Transverse colon (tissue), 4 donors: ENCODE results near the gene CRYGS. TPM values are rescaled to one million over a fixed set of nuclear protein-coding genes. Genes with fewer than 3 reads are reported as not detected.
"Not testable (repeated sequence)": the region's sequence is repeated elsewhere in the genome, so short reads cannot be mapped to it uniquely, and the experiment has no call there.

ENCODE experiments used
- DNase-seq: peaks from one replicate; pipeline ENCODE4 v3.0.0-alpha.2; 2019
- H3K27ac ChIP-seq, 4 donors: fragments of 200-600 bp; sonication (generic); 2 replicates each; pipeline ENCODE4 v1.5.1; 2016 to 2018; ENCODE audit warnings: inconsistent platforms in 4 of 4
- H3K27me3 ChIP-seq: fragments of 200-600 bp; sonication (generic); 2 replicates; pipeline ENCODE4 v1.5.1; 2017; ENCODE audit warnings: inconsistent platforms
- H3K36me3 ChIP-seq, 4 donors: fragments of 200-600 bp; sonication (generic); 2 replicates each; pipeline ENCODE4 v1.5.1; 2017 to 2019; ENCODE audit warnings: inconsistent platforms in 4 of 4
- H3K4me1 ChIP-seq, 4 donors: fragments of 200-600 bp; sonication (generic); 2 replicates each; pipeline ENCODE4 v1.5.1; 2017 to 2020; ENCODE audit warnings: inconsistent platforms in 4 of 4
- H3K4me3 ChIP-seq, 4 donors: fragments of 200-600 bp; sonication (generic); 1 replicate in 1 of 4; 2 replicates in 3 of 4; pipeline versions ENCODE4 v1.5.1 to v1.6.1; 2017 to 2019; ENCODE audit warnings: inconsistent platforms in 4 of 4
- H3K9me3 ChIP-seq, 2 donors: fragments of 200-600 bp; sonication (generic); 2 replicates each; pipeline ENCODE4 v1.5.1; 2017 to 2019; ENCODE audit warnings: inconsistent platforms in 2 of 2
- EP300 ChIP-seq: sonication (generic); formaldehyde crosslinking; IDR thresholded peaks from one replicate; pipeline ENCODE4 v1.6.1; 2017; ENCODE audit warnings: antibody characterized with exemption, low read depth
- POLR2A ChIP-seq: fragments of 450-650 bp; IDR thresholded peaks from one replicate; pipeline ENCODE4 v1.6.1; 2016; ENCODE audit warnings: antibody characterized with exemption, mild to moderate bottlenecking, moderate library complexity
- POLR2AphosphoS5 ChIP-seq, 3 donors: sonication (generic); formaldehyde crosslinking; IDR thresholded peaks; one replicate each; pipeline ENCODE4 v1.6.1; 2016; ENCODE audit warnings: antibody characterized with exemption in 3 of 3
- WGBS, 2 donors: methylation state at CpG; one replicate each; pipeline ENCODE4 v1.1.5; 2018; ENCODE audit warnings: low coverage in 1 of 2; 5-methylcytosine and 5-hydroxymethylcytosine counted together
- in situ Hi-C, 4 donors: fragments of 200-750 bp; cut with MboI; loops; one replicate each; pipeline versions ENCODE4 v1.15.0 to v1.15.1; 2017; ENCODE audit warnings: low sequenced_read_pairs in 3 of 4, low pct_ligation_motif_present in 1 of 4, low pct_unique_long_range_greater_than_20kb in 1 of 4
- intact Hi-C: fragments of 100-400 bp; cut with DNase I; formaldehyde crosslinking; loops from one replicate; pipeline ENCODE4 v1.15.1; 2023; ENCODE audit warnings: low total_unique reads
- total RNA-seq, 4 donors: library from RNA; depleted of rRNA; stranded (reverse); fragments of >200 nt; gene quantifications; one replicate each; pipeline ENCODE4 v1.1.0, GENCODE V29; 2016
- TF ChIP-seq, protein P1 (sequence below), 5 experiments: fragments of 200-600 bp in 3 of 5; fragments of 450-650 bp in 2 of 5; sonication (generic) in 3 of 5; IDR thresholded peaks; 1 replicate in 2 of 5; 2 replicates in 3 of 5; pipeline ENCODE4 v1.5.1; 2016 to 2017; ENCODE audit warnings: antibody characterized with exemption in 5 of 5, inconsistent platforms in 3 of 5, mild to moderate bottlenecking in 2 of 5, moderate library complexity in 1 of 5

CRYGS gene
- total RNA-seq, 4 donors from 2014 or later, result 2.2 to 60.7 (median 4.4) TPM; not detected in 1

- peaks cover 0 to 30% (median 12%) of the 10 kb centered on the region in 4 donors for H3K36me3 ChIP-seq
- no peaks in the 10 kb centered on the region for H3K9me3 ChIP-seq
- no peaks in the 10 kb centered on the region for H3K27me3 ChIP-seq
- intact Hi-C loops (no loop called here), in situ Hi-C loops (no loop called here)
- 8 to 22% methylated on average over 2 of the region's 2 CpGs for WGBS, 2 donors
- H3K27ac ChIP-seq, result peak overlapping the region; percentile 88 to 96 (median 94)
- DNase-seq, result no peak
- peak overlapping the region in 3 of 4 donors; percentile 77 to 79 (median 78) for H3K4me3 ChIP-seq
- no peak for TF ChIP-seq EP300
- TF ChIP-seq POLR2A, result no peak
- TF ChIP-seq, protein P1, sequence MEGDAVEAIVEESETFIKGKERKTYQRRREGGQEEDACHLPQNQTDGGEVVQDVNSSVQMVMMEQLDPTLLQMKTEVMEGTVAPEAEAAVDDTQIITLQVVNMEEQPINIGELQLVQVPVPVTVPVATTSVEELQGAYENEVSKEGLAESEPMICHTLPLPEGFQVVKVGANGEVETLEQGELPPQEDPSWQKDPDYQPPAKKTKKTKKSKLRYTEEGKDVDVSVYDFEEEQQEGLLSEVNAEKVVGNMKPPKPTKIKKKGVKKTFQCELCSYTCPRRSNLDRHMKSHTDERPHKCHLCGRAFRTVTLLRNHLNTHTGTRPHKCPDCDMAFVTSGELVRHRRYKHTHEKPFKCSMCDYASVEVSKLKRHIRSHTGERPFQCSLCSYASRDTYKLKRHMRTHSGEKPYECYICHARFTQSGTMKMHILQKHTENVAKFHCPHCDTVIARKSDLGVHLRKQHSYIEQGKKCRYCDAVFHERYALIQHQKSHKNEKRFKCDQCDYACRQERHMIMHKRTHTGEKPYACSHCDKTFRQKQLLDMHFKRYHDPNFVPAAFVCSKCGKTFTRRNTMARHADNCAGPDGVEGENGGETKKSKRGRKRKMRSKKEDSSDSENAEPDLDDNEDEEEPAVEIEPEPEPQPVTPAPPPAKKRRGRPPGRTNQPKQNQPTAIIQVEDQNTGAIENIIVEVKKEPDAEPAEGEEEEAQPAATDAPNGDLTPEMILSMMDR (IDR thresholded peaks at IDR 0.05), result no peak
- no peak for TF ChIP-seq POLR2AphosphoS5 (IDR thresholded peaks at IDR 0.05)
- H3K4me1 ChIP-seq, result peaks cover 21 to 41% (median 25%) of the 10 kb centered on the region in 4 donors
Measured at GRCh38 chr3:186571644-186572013, 27.4 kb upstream of the CRYGS start.

DNA sequence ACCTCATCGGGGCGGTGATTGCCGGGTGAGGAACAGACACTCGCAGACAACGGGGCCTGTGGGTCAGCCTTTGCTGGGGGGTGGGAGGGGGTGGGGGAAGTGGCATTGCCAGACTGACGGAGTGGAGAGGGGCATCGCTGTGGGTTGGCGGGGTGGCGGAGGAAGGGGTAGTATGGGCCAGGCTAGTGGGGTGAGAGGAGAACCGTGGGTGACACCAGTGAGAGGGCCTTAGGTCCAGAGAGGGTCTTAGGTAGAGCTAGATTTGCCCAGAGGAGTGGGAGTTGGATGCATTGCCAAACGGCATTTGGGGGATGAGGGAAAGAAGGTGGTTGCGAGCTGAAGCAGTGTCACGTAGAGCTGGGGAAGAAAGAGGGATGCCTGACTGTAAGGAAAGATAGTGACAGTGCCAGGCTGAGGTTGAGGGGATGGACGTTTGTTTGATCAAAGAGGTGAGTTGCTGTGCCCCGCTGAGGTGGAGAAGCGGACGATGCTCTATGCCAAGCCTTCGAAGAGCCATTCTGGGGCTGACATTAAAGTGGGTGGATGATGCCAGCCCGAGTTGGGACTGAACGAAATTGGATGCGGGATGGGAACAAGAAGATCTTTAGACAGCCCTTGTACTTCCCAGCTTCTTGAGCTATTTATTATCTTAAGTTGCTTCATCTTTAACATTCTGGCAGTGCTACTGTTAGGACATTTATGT is 26.9 kb upstream of the CRYGS start:
- peaks cover 0 to 24% (median 9%) of the 10 kb centered on the region in 4 donors for H3K36me3 ChIP-seq
- no peaks in the 10 kb centered on the region for H3K9me3 ChIP-seq
- WGBS, 2 donors, result 4% methylated on average over 21 of the region's 21 CpGs; no CpG with 5 or more reads in 1 of the 2 donors
- DNase-seq, result peak; percentile 11
- no peaks in the 10 kb centered on the region for H3K27me3 ChIP-seq
- intact Hi-C loops, result no loop called here
- H3K27ac ChIP-seq, result peak overlapping the region; percentile 88 to 96 (median 94)
- in situ Hi-C loops, result no loop called here
- TF ChIP-seq POLR2A, result no peak
- TF ChIP-seq, protein P1 (IDR thresholded peaks at IDR 0.05), result no peak
- peaks cover 21 to 46% (median 30%) of the 10 kb centered on the region in 4 donors for H3K4me1 ChIP-seq
- H3K4me3 ChIP-seq, result peak overlapping the region; percentile 77 to 98 (median 78)

DNA sequence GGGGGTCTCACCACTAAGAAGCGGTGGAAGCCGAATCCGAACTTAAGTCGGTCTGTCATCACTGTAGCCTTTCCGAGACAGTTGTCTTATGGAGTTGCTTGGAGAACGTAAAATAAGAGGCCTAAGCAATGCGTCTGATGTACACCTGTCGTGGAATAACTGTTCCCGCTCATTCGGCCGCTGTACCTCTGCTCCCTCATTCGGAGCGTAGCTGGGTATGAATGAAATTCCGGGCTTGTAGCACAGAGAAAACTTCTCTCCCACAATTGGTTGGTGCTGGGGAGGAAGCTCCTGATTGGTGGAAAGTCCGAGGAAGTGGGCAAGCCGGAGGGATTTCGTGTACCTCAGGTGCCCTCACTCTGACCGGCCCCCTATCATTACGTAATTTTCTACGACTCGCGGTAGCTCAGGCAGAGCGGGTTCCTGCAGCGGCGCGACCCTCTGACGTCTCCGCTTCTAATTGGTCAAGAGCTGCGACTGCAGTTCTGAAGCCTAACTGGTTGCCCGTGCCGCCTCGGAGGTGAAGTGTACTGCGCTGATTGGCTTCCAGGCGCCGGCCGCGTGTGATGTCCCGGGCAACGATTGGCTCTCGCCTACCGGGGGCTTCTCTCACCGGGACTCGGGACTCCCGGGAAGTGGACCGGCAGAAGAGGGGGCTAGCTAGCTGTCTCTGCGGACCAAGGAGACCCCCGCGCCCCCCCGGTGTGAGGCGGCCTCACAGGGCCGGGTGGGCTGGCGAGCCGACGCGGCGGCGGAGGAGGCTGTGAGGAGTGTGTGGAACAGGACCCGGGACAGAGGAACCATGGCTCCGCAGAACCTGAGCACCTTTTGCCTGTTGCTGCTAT is 26.1 kb upstream of the CRYGS start, which contains the start of gene DNAJB11:
TSS of gene DNAJB11 (plus strand) at position 625 of the 845 bp plus-strand sequence. CDS start at position 803, 178 bp downstream.
- Histone ChIP-seq H3K9me3 (no peaks in the 10 kb centered on the region), H3K27me3 (no peaks in the 10 kb centered on the region), H3K36me3 (peaks cover 0 to 18% (median 6%) of the 10 kb centered on the region in 4 donors), H3K4me1 (peaks cover 21 to 52% (median 34%) of the 10 kb centered on the region in 4 donors), H3K27ac (peak within 1 kb of the TSS; percentile 88 to 96 (median 94)), H3K4me3 (peak within 1 kb of the TSS; percentile 77 to 98 (median 78))
- DNase-seq, result peak; percentile 99
- TF ChIP-seq POLR2A (peak; percentile 87), EP300 (no peak), POLR2AphosphoS5 (IDR thresholded peaks at IDR 0.05) (peak; percentile 87 to 93 (median 88))
- TF ChIP-seq, protein P1 (IDR thresholded peaks at IDR 0.05), result no peak
- in situ Hi-C loops, result no loop called here
- intact Hi-C loops, result no loop called here
- WGBS, 2 donors, result 1% methylated on average over 53 of the region's 59 CpGs; no CpG with 5 or more reads in 1 of the 2 donors

DNA sequence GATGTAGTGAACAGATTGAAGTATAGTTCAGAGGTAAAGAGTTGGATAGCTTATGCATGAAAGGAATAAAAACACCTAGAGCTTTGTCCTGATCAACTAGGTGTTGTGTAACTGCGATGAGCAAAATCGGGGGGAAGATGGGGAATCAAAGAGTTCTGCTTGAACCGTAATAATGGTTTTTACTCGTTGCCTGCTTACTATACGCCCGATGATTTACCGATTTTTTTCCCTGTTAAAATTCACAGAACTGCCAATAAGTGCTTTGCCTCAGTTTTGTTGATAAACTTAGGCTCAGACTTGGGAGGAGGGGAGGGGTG is 25.6 kb upstream of the CRYGS start:
- intact Hi-C loops, result no loop called here
- H3K4me1 ChIP-seq, result peaks cover 21 to 52% (median 34%) of the 10 kb centered on the region in 4 donors
- in situ Hi-C loops, result no loop called here

DNA sequence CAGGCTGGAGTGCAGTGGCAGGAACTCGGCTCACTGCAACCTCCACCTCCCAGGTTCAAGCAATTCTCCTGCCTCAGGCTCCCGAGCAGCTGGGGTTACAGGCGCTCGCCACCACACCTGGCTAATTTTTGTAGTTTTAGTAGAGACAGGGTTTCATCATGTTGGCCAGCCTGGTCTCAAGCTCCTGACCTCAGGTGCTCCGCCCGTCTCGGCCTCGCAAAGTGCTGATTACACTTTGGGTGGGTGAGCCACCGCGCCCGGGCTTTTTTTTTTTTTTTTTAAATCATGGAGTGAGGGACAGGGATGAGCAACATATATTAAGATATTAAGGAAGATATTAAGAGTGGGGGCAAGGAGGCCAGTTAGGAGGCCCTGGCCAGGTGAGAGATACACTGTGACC is 25.2 kb upstream of the CRYGS start:
- 52% methylated on average over 7 to 11 of the region's 11 CpGs for WGBS, 2 donors
- intact Hi-C loops, H3K27me3 ChIP-seq: not testable (repeated sequence)

More for the DNA sequence above, 25.6 kb upstream of the CRYGS start:
- no peaks in the 10 kb centered on the region for H3K27me3 ChIP-seq
- H3K4me3 ChIP-seq, result peak overlapping the region; percentile 30 to 79 (median 54)
- WGBS, 2 donors, result 2 to 6% methylated on average over 6 to 7 of the region's 7 CpGs
- TF ChIP-seq, protein P1 (IDR thresholded peaks at IDR 0.05), result no peak
- TF ChIP-seq EP300 (no peak), POLR2AphosphoS5 (IDR thresholded peaks at IDR 0.05) (no peak), POLR2A (no peak)
- peak overlapping the region; percentile 83 to 96 (median 90) for H3K27ac ChIP-seq
- no peaks in the 10 kb centered on the region for H3K9me3 ChIP-seq
- DNase-seq, result no peak
- H3K36me3 ChIP-seq, result peaks cover 0 to 18% (median 4%) of the 10 kb centered on the region in 4 donors

More for the DNA sequence above, 25.2 kb upstream of the CRYGS start:
- in situ Hi-C loops, DNase-seq, H3K9me3 ChIP-seq: not testable (repeated sequence)
- peaks cover 0 to 18% (median 4%) of the 10 kb centered on the region in 4 donors for H3K36me3 ChIP-seq
- peak overlapping the region; percentile 83 to 96 (median 90) for H3K27ac ChIP-seq
- peak overlapping the region in 2 of 4 donors; percentile 78 to 79 for H3K4me3 ChIP-seq
- peaks cover 21 to 52% (median 34%) of the 10 kb centered on the region in 4 donors for H3K4me1 ChIP-seq
